Measurements from ENCODE around the gene C10orf71. TPM values are rescaled to one million over a fixed set of nuclear protein-coding genes. Genes with fewer than 3 reads are reported as not detected.

Gene C10orf71
- total RNA-seq, 2 donors from 2014 or later, result 0.15 TPM; not detected in 1

GRCh38 chr10:49373361-49373760 lies 74.4 kb downstream of the C10orf71 start:
- H3K4me1 Mint-ChIP-seq, result no peaks in the 10 kb centered on the region
- H3K4me1 ChIP-seq (ENCODE audit: control insufficient read depth, insufficient read depth, low read length), result no peaks in the 10 kb centered on the region
- H3K36me3 ChIP-seq (ENCODE audit: control insufficient read depth, insufficient read depth, low read length), result no peaks in the 10 kb centered on the region
- 80 to 93% methylated on average over 1 to 5 of the region's 5 CpGs for WGBS, 2 experiments (ENCODE audit: insufficient coverage in 1 of 2, insufficient read length in 1 of 2)
- no peak overlapping the region for H3K27ac ChIP-seq (ENCODE audit: low read depth, low read length)
- no peak overlapping the region for H3K4me3 Mint-ChIP-seq
- H3K9me3 ChIP-seq (ENCODE audit: control insufficient read depth, low read length), result no peaks in the 10 kb centered on the region
- H3K4me3 ChIP-seq (ENCODE audit: low read length), result no peak overlapping the region
- no peak for DNase-seq
- H3K27me3 Mint-ChIP-seq (ENCODE audit: insufficient read depth), result peaks cover 12% of the 10 kb centered on the region
- TF ChIP-seq, protein P1, sequence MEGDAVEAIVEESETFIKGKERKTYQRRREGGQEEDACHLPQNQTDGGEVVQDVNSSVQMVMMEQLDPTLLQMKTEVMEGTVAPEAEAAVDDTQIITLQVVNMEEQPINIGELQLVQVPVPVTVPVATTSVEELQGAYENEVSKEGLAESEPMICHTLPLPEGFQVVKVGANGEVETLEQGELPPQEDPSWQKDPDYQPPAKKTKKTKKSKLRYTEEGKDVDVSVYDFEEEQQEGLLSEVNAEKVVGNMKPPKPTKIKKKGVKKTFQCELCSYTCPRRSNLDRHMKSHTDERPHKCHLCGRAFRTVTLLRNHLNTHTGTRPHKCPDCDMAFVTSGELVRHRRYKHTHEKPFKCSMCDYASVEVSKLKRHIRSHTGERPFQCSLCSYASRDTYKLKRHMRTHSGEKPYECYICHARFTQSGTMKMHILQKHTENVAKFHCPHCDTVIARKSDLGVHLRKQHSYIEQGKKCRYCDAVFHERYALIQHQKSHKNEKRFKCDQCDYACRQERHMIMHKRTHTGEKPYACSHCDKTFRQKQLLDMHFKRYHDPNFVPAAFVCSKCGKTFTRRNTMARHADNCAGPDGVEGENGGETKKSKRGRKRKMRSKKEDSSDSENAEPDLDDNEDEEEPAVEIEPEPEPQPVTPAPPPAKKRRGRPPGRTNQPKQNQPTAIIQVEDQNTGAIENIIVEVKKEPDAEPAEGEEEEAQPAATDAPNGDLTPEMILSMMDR (conservative IDR thresholded peaks at IDR 0.05), result no peak
- H3K36me3 Mint-ChIP-seq (ENCODE audit: low read depth), result no peaks in the 10 kb centered on the region
- H3K27ac Mint-ChIP-seq, result no peak overlapping the region
- no peaks in the 10 kb centered on the region for H3K27me3 ChIP-seq (ENCODE audit: control insufficient read depth, insufficient read depth, low read length, poor library complexity, severe bottlenecking)
- H3K9me3 Mint-ChIP-seq, result no peaks in the 10 kb centered on the region
- H3K9ac ChIP-seq (ENCODE audit: extremely low read depth, low read length, poor library complexity, severe bottlenecking), result no peak overlapping the region

DNA sequence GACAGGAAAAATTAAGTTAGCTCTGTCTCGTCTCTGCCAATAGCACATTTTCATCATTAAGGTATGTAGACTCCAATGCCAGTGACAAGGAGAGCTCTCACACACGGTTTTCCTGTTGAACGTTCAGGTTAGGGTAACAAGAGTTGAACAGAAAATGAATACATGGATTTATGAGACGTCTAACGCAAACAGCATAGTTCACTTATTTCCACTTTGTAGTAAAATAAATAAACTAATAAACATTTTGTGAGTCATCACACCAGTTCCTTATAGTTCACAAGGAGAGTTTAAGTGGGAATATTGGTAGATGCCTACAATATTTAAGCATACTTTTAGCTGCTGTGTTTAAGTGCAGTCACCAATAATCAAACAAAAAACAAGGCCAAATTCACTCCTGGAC lies 75.8 kb downstream of the C10orf71 start:
- H3K27me3 ChIP-seq (ENCODE audit: control insufficient read depth, insufficient read depth, low read length, poor library complexity, severe bottlenecking), result no peaks in the 10 kb centered on the region
- H3K27ac ChIP-seq (ENCODE audit: low read depth, low read length), result no peak overlapping the region
- H3K27me3 Mint-ChIP-seq (ENCODE audit: insufficient read depth), result peaks cover 12% of the 10 kb centered on the region
- no peak overlapping the region for H3K4me3 Mint-ChIP-seq
- H3K4me1 Mint-ChIP-seq, result no peaks in the 10 kb centered on the region
- H3K9ac ChIP-seq (ENCODE audit: extremely low read depth, low read length, poor library complexity, severe bottlenecking), result no peak overlapping the region
- no peak for DNase-seq
- H3K36me3 ChIP-seq (ENCODE audit: control insufficient read depth, insufficient read depth, low read length), result no peaks in the 10 kb centered on the region
- no peaks in the 10 kb centered on the region for H3K9me3 ChIP-seq (ENCODE audit: control insufficient read depth, low read length)
- TF ChIP-seq, protein P1 (conservative IDR thresholded peaks at IDR 0.05), result no peak
- H3K9me3 Mint-ChIP-seq, result no peaks in the 10 kb centered on the region
- no peaks in the 10 kb centered on the region for H3K36me3 Mint-ChIP-seq (ENCODE audit: low read depth)
- H3K4me1 ChIP-seq (ENCODE audit: control insufficient read depth, insufficient read depth, low read length), result no peaks in the 10 kb centered on the region
- no peak overlapping the region for H3K27ac Mint-ChIP-seq
- 84 to 86% methylated on average over 1 to 3 of the region's 5 CpGs for WGBS, 2 experiments (ENCODE audit: insufficient coverage in 1 of 2, insufficient read length in 1 of 2)
- H3K4me3 ChIP-seq (ENCODE audit: low read length), result no peak overlapping the region

DNA sequence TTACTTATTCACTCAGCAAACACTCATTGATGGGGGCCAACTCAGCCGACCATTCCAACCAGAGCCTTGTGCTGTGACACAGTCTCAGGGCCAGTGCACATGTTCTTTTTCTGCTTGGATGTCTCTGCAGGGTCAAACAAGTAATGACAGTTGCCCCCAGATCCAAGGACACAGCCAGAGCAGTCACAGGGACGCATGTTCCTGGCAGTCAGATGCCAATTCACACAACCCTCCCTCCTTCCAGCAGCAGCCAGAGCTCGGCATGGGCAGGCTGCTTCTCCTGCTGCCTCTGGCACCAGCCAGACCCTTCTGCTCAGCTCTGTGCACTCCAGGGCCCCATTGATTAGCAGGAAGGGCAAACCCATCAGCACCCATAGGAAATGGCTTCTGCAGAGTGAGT lies 76.6 kb downstream of the C10orf71 start:
- WGBS, 2 experiments (ENCODE audit: insufficient coverage in 1 of 2, insufficient read length in 1 of 2), result 78 to 80% methylated on average over 1 to 3 of the region's 3 CpGs
- Mint-ChIP-seq H3K27me3 (ENCODE audit: insufficient read depth) (peaks cover 12% of the 10 kb centered on the region), H3K36me3 (ENCODE audit: low read depth) (no peaks in the 10 kb centered on the region), H3K4me3 (no peak overlapping the region), H3K4me1 (no peaks in the 10 kb centered on the region), H3K27ac (no peak overlapping the region), H3K9me3 (no peaks in the 10 kb centered on the region)
- no peak overlapping the region for H3K9ac ChIP-seq (ENCODE audit: extremely low read depth, low read length, poor library complexity, severe bottlenecking)
- H3K9me3 ChIP-seq (ENCODE audit: control insufficient read depth, low read length), result no peaks in the 10 kb centered on the region
- H3K27ac ChIP-seq (ENCODE audit: low read depth, low read length), result no peak overlapping the region
- TF ChIP-seq, protein P1 (conservative IDR thresholded peaks at IDR 0.05), result no peak
- DNase-seq, result no peak
- H3K27me3 ChIP-seq (ENCODE audit: control insufficient read depth, insufficient read depth, low read length, poor library complexity, severe bottlenecking), result no peaks in the 10 kb centered on the region
- no peaks in the 10 kb centered on the region for H3K36me3 ChIP-seq (ENCODE audit: control insufficient read depth, insufficient read depth, low read length)
- no peak overlapping the region for H3K4me3 ChIP-seq (ENCODE audit: low read length)
- H3K4me1 ChIP-seq (ENCODE audit: control insufficient read depth, insufficient read depth, low read length), result no peaks in the 10 kb centered on the region

Other genes with a start within 250 kb of the C10orf71 start
- under 1 TPM; 0.51 to 0.77 TPM for gene VSTM4, start 183.6 kb upstream of the C10orf71 start, total RNA-seq
- gene FAM170B, start 165.1 kb upstream of the C10orf71 start, total RNA-seq, result not detected
- gene TMEM273, start 110.8 kb upstream of the C10orf71 start, total RNA-seq, result not detected
- not detected for gene DRGX, start 96.9 kb downstream of the C10orf71 start, total RNA-seq
- gene ERCC6, start 240.0 kb downstream of the C10orf71 start, total RNA-seq, result 10 to 100 TPM; 18.8 to 19.5 TPM

All from endodermal cell (in vitro differentiated cells).